C1 segment of cervical spinal cord (tissue), 14 donors: Measurements from ENCODE around the gene RASGEF1C.
A peak's percentile ranks its signal among the peaks of the same experiment; 100 is the strongest.
"Not testable (repeated sequence)": the region's sequence is repeated elsewhere in the genome, so short reads cannot be mapped to it uniquely, and the experiment has no call there.

Experiments used
- DNase-seq, 14 donors: peaks; one replicate each; lab custom pipeline; 2025; lab: John Stamatoyannopoulos, UW

RASGEF1C gene

GRCh38 chr5:180211761-180212035 is 2.7 kb upstream of the RASGEF1C start:
- no peak for DNase-seq

DNA sequence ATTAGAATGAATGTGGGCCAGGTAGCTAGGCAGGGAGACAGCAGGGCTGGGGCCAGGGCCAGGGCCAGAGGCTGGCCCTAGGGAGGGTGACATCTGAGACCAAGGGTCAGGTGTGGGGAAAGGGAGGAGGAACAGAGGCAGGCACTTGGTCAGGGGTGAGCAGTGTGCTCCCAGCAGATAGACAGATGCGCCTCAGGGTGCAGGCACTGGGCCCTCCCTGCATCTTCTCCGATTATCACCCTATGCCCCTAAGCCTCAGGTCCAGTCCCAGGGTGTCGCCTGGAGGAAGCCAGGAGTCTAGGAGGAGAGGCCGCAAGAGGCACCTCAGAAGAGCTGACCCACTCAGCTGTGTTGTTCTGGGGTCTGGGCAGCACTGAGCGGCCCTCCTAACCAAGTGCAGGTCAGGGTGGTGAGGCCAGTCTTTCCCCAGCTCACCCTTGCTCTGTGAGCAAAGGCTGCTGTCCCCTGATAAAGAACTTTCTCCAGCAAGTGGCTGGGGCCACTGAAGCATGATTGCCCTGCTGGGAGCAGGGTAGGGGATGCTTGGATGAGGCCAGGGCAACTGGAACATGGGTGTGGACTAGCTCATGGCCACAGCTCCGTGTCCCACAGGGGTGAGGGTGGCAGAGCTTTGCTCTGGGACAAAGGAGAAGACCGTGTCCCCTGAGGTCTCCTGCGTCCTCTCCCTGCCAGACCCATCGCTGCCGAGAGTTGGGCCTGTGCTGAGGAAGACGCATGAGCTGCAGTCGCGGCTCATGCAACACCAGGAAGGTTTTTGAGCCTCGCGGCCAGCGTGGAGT is 2.1 kb upstream of the RASGEF1C start:
- DNase-seq, result no peak

GRCh38 chr5:180210077-180210476 is 1.1 kb upstream of the RASGEF1C start:
- not testable (repeated sequence) for DNase-seq

- peak in 3 of 14 donors; percentile 41 to 69 (median 56) for DNase-seq
These were observed 453 bp downstream of the RASGEF1C start for GRCh38 chr5:180208435-180209081.

DNA sequence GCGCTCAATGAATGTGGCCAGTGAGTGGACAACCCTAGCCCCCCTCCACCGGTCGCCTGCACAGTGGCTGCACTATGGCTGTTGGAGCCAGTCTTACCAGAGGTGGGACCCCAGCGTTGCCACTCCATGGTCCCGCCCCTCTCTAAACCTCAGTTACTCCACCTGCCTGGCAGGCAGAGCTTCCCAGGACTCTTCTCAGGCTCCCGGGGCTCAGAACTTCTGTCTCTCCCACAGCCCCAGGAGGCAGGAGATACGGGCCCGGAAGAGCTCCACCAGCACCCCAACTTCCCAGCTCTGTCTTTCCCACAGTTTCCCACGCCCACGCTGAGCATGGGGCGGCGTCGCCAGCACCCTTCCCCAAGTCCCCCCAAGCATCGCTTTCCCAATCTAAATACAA is 975 bp downstream of the RASGEF1C start:
- DNase-seq, result no peak

DNA sequence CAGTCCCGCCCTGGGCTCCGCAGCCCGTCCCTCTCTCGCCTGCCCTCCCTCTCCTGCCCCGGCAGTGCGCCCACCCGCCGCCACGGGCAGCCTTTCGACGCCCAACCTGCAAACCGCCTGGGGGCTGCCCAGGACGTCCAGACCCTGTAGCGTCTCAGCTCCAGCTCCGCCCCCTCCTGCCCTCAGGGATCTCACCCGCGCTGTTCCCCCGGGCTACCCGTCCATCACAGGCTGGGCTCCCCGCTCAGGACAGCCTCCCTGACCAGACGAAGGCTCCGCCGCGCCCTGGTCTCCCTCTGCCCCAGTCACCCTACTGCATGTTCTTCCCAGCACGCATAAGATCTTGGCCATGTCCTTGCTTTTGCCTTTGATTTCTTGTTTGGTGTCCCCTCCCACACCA is 1.4 kb downstream of the RASGEF1C start:
- peak in 1 of 14 donors; percentile 43 for DNase-seq

DNA sequence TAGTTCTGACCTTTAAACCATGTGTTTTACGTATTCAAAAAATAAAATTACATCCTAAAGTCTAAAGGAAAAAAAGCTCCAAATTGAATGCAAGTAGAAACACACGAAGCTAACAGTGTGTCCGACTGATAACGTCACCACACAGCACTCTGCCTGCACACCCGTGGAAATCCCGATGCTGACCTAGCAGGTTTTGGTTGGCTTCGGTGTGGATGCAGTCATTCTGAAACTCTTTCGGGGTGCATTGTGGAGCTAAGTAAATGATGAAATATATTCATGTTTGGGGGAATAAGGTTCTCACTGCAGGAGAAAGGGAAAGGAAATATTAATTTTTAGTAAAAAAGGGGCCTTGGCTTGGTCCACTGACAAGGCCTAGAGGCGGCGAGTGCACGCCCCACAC is 2.0 kb downstream of the RASGEF1C start:
- no peak for DNase-seq

GRCh38 chr5:180205916-180206315 is 3.1 kb downstream of the RASGEF1C start:
- DNase-seq, result peak in 1 of 14 donors; percentile 81

GRCh38 chr5:180204276-180204819 is 4.7 kb downstream of the RASGEF1C start:
- no peak for DNase-seq

DNA sequence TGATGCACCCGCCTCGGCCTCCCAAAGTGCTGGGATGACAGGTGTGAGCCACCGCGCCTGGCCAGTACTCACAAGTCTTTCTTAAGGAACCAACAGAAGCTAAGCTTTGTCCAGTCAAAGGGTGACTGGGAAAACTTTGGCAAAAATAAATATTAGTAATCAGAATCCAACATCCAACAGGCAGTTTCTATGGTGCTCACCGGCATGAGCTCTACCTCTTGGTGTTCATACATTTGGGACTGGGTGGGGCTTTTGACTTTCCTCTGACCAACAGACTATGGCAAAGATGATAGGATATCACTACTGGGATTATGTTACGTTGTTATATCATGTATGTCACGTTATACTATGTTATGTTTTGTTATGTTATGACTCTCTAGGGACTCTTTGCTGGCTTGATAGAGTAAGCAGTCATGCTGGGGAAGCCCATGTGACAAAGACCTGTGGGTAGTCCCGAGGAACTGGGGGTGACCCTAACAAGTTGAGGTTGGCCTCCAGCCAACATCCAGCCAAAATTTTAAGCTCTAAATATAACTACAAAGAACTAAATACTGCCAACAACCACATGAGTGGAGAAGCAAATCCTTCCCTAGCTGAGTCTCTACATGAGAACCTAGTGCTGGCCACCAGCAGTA is 6.0 kb downstream of the RASGEF1C start:
- DNase-seq, result no peak

- DNase-seq, result peak in 4 of 14 donors; percentile 26 to 60 (median 40)
These were observed 7.7 kb downstream of the RASGEF1C start for GRCh38 chr5:180201051-180201987.

- no peak for DNase-seq
These were observed 9.6 kb downstream of the RASGEF1C start for GRCh38 chr5:180199390-180199789.

- no peak for DNase-seq
These were observed 10.8 kb downstream of the RASGEF1C start for GRCh38 chr5:180198208-180198607.

DNA sequence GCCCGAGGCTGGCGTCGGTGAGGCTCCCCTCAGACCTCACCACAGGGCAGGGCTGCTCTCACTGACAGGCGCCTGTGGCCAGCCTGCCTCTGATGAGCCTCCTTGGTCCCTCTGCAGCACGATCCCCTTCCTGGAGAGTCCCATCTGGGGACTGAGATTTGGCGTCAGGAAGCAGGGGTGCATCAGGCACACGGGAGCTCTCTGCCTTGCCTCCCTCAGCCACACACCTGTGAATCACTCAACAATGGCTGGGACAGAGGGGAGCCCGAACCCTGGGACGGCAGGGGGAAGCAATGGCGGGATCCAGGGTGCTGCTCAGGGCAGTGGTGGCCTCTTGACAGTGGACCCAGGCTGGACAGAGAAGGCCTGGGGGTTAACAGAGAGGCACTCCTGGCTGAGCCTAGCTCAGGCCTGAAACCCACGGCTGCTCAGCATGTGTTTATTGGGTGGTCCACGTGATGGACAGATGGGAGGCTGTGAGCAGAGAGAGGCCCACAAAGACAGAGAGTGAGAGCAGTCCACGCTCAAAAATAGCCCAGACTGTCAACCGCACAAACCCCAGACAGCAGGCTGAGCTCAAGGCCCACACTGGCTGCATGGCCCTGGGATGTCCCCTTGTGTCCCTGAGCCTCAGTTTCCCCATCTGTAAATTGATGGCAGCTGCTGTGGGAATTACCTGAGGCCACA is 11.9 kb downstream of the RASGEF1C start:
- DNase-seq, result peak in 4 of 14 donors; percentile 26 to 49 (median 42)

DNA sequence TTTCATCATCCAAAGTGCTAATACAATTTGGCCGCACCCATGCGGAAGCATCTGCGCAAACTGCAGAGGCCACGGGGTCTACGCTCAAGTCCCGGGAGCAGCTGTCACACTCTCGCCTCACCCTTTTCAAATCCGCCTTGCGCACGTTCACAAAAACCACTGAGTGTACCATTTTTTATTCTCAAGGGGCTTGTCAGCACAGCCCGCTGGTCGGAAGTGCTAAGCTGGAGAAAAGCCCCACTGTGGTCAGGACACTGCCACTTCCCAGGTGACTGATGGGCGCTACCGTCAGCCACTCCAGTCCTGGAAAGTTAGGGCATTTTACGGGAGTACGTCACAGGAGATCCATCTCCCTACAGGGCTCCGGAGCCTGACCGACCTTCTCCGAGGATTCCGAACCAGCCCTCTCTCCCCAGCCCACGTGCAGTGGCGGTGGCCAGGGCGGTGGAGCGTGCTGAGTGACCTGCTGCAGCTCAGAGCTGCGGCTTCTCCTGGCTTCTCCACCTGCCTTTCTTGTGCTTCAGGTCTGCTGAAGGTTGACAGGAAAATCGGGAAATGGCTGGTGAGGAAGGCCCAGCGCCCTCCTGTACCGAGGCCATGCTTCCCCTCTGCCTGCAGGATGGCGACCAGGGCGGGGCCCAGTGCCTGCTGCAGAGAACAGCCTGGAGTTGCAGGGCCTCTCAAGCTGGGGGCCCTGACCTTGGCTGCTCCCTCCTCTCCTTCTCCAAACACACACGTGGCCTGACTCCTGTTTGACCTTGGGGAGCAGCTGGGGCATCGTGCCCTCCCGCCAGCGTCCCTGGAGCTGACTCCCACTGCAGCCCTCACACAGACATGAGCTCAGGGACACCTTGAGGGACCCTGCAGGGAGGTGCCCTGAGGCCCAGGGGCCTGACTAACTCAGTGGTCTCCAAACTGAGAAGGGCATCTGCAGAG is 14.3 kb downstream of the RASGEF1C start:
- DNase-seq, result peak in 1 of 14 donors; percentile 72

DNA sequence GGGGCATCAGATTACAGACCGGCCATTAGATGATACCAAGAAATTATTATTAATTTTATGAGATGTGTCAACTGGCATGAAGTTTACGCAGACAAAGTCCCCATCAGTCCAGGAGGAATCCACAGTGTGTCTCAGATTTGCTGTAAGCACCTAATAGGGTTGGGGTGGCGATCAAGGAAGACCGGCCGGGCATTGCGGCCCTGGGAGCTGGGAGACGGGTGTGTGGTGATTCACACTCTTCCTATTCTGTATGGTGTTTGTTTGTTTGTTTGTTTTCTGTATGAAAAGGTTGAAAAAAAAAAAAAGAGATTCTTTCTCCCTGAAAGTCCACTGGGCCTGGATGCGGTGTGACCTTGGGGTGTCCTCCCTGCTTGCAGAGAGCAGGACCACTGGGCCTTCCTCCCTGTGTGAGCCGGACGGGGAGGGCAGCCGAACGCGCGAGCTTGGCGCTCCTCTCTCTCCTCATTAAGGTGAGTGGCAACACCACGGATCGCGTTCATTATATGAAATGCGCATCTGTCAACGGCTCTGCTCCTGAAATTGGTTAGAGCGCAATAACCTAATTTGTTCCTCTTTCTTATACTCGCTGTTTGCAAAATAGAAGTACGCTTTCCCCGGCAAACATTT is 15.1 kb downstream of the RASGEF1C start:
- DNase-seq, result no peak

- no peak for DNase-seq
These were observed 17.3 kb downstream of the RASGEF1C start for GRCh38 chr5:180191716-180192115.

DNA sequence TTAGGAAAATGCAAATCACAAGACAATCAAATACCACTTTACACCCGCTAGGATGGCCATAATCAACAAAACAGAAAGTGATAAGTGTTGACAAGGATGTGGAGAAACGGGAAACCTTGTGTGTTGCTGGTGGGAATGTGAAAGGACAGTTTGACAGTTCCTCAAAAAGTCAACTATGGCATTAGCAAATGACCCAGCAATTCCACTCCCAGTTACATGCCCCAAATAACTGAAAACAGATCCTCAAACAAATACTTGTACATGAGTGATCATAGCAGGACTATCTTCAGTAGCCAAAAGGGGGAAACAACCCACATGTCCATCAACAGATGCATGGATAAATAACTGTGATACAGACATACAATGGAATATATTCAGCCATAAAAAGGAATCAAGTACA is 21.2 kb downstream of the RASGEF1C start:
- DNase-seq, result no peak

GRCh38 chr5:180180846-180181245 is 28.2 kb downstream of the RASGEF1C start:
- DNase-seq, result no peak
